GM10847 (cell line): ENCODE results near the gene ANKRD40CL.

Experiments used
- POLR2A ChIP-seq: IDR thresholded peaks from 2 replicates; pipeline ENCODE4 v1.6.1; 2011; ENCODE audit not compliant: insufficient read length; ENCODE audit errors: extremely low read depth

ANKRD40CL gene

DNA sequence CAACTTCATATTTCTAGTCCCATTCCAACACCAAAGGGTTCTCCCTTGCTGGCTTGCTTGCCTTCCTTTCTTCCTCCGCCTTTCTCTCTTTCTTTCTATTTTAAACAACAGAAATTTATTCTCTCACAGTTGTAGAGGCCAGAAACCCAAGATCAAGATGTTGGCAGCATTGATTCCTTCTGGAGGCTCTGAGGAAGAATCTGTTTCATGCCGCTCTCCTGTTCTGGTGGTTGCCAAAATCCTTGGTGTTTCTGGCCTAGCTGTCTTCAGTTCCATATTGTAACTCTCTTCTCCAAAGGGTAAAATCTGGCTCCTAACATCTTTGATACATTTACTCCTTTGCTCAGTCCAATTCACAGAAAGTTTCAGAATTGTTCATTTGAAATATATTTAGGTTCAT is 3.0 kb upstream of the ANKRD40CL start:
- no peak for TF ChIP-seq POLR2A

DNA sequence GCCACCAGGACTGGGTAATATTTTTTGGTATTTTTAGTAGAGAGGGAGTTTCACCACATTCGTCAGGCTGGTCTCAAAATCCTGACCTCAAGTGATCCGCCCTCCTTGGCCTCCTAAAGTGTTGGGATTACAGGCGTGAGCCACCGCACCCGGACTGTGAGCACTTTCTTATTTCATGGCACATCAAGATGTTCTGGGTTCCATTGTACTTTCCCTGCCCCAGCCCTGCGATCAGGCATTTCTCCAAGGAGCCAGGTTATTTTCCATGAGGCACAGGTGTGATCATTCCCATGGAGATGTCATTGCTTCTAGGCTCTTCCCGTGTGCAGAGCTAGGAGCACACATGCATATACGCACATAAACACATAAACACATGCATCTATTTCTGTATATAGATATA is 2.6 kb upstream of the ANKRD40CL start:
- TF ChIP-seq POLR2A, result no peak

- no peak for TF ChIP-seq POLR2A
Observed at GRCh38 chr17:50768346-50768761, 1.0 kb upstream of the ANKRD40CL start.

GRCh38 chr17:50767030-50767429 is 288 bp downstream of the ANKRD40CL start:
- TF ChIP-seq POLR2A, result no peak

- TF ChIP-seq POLR2A, result no peak
Observed at GRCh38 chr17:50766222-50767023, 895 bp downstream of the ANKRD40CL start.

DNA sequence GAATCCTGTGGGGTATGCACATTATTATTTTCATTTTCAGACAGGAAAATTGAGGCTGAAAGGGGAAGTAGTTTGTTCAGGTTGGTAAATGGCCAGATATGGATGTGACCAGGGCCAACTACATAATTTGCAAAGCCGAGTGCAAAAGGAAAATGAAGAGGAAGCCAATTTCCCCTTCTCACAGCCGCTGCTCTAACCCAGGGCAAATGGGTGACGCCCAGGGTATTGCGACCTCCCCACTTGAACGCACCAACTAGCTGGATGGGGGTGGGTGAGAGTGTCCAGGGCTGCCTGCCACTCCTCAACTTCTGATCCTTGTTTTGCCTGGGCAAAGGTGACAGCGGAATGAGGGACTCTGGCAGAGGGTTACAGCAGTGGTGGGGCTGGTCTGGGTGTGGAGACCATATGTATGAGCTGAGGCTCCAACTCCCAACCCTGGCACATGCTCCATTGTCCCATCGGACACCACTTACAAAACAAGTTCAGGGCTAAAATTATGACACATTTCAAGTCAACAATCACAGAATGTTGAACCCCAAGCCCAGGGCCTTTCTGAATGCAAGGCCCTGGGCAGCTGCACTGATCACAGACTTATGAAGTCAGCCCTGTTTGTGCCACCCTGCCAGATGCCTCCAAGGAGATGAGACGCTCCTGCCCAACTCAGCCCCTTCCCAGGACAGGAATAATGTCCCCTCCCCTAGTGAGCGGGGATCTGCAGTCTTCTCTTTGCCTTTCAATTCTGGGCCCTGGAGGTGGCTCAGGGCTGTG is 1.7 kb downstream of the ANKRD40CL start:
- no peak for TF ChIP-seq POLR2A

- TF ChIP-seq POLR2A, result no peak
Observed at GRCh38 chr17:50764734-50765149, 2.6 kb downstream of the ANKRD40CL start.

DNA sequence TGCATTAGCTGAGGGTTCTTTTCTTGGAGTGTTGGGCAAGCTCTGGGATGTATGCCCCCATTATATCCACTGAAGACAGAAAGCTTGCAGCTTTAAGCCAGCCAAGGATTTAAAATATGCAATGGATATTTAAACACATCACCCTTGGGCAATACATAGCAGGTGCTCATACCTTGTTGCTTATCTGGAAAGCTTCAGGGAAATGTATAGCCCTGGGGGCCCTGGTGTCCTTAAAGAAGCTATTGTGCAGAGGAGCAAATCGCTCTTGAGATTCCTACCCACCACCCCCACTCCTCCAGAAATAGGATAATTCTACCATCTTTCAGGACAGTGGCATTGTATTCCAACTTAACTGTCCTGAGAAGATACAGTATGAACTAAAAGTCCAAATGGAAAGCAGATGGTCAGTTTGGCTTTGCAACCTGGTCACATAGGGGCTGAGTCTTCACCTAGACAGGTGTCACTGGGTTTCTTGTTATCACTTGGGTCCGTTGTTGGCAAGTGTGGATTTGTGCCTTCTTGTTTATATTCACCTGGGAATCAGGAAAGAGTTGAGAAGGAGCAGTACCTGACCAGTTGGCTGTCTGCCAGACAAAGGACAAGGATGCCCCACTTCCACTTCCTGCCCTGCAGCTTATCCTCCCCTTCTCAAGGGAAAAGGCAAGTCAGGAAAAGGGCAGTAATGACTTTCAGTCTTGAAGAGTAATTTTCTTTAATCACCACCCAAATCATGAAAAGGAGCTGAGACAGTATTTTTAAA is 3.4 kb downstream of the ANKRD40CL start:
- no peak for TF ChIP-seq POLR2A

- TF ChIP-seq POLR2A, result no peak
Observed at GRCh38 chr17:50762177-50762576, 5.1 kb downstream of the ANKRD40CL start.

- TF ChIP-seq POLR2A, result no peak
Observed at GRCh38 chr17:50758989-50759544, 8.3 kb downstream of the ANKRD40CL start.

DNA sequence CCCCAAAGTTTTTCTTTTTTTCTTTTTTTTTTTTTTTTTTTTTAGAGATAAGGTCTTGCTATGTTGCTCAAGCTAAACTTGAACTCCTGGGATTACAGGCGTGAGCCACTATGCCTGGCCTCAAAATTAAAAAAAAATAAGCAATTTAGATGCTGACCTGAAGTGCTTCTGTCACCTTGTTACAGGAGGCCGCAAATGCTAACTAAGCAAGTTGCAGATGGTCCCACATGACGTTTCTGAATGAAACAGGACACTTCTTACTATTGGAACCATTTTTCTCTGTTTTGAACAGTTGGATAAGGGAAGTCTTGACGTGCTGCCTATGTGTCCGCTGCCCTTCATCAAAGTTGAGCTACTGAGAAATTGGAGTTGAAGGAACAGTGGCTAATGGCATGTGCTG is 8.8 kb downstream of the ANKRD40CL start:
- no peak for TF ChIP-seq POLR2A

- TF ChIP-seq POLR2A, result no peak
Observed at GRCh38 chr17:50754521-50754920, 12.8 kb downstream of the ANKRD40CL start.

DNA sequence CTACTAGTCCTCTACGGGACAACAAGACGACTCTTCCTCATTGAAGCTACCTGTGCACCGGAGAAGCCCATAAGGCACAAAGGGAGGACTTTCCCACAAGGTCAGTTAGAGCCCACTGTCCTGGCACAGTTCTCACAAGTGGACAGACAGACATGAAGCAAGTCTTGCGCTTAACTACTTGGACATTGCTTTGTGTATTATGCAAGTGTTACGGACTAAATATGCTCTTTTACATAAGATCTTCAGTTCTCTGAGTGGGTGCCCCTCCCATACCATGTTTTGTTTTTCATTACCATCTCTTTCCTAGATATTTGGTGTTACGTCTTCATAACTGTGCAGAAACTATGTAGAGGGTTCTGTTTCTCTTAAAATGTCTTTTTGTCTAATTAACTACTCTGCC is 18.1 kb downstream of the ANKRD40CL start:
- TF ChIP-seq POLR2A, result no peak

DNA sequence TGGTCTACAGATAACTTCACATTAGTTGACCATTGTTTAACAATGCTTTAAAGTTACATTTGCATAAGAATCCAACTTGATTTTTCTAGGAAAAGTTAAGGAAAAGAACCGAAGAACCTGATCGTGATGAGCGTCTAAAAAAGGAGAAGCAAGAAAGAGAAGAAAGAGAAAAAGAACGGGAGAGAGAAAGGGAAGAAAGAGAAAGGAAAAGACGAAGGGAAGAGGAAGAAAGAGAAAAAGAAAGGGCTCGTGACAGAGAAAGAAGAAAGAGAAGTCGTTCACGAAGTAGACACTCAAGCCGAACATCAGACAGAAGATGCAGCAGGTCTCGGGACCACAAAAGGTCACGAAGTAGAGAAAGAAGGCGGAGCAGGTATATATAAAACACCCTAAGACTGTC is 21.7 kb downstream of the ANKRD40CL start:
- TF ChIP-seq POLR2A, result no peak

GRCh38 chr17:50739098-50739497 is 28.2 kb downstream of the ANKRD40CL start:
- no peak for TF ChIP-seq POLR2A
